Mesenchymal stem cell (in vitro differentiated cells and primary cell): ENCODE data around the gene CEBPG.

Experiments
- DNase-seq: peaks from one replicate; pipeline ENCODE4 v3.0.0-alpha.2; 2013
- H2AFZ ChIP-seq: one replicate; pipeline ENCODE4 v1.6.1; 2013; ENCODE audit warnings: low read depth, mild to moderate bottlenecking, control low read depth, inconsistent platforms, low read length, moderate library complexity
- H2AK5ac ChIP-seq: 2 replicates; pipeline ENCODE4 v1.6.1; 2013; ENCODE audit warnings: low read length, moderate library complexity, mild to moderate bottlenecking, inconsistent platforms; ENCODE audit not compliant: severe bottlenecking
- H2BK120ac ChIP-seq: one replicate; pipeline ENCODE4 v1.6.1; 2013; ENCODE audit warnings: low read depth, mild to moderate bottlenecking, inconsistent platforms, low read length, moderate library complexity
- H2BK12ac ChIP-seq, 2 experiments: one replicate each; pipeline ENCODE4 v1.6.1; 2013; ENCODE audit warnings: inconsistent platforms in 2 of 2, low read length in 2 of 2, mild to moderate bottlenecking in 2 of 2, moderate library complexity in 2 of 2, control low read depth in 1 of 2
- H2BK15ac ChIP-seq: one replicate; pipeline ENCODE4 v1.6.1; 2013; ENCODE audit warnings: mild to moderate bottlenecking, low read depth, inconsistent platforms; ENCODE audit not compliant: poor library complexity, severe bottlenecking
- H2BK5ac ChIP-seq: 2 replicates; pipeline ENCODE4 v1.6.1; 2013; ENCODE audit warnings: low read depth, mild to moderate bottlenecking, low read length, control low read depth, inconsistent platforms; ENCODE audit not compliant: poor library complexity, severe bottlenecking
- H3K14ac ChIP-seq, 2 experiments: one replicate each; pipeline ENCODE4 v1.6.1; 2013; ENCODE audit warnings: inconsistent platforms in 2 of 2, low read length in 2 of 2, control low read depth in 1 of 2, mild to moderate bottlenecking in 1 of 2, moderate library complexity in 1 of 2
- H3K18ac ChIP-seq, 2 experiments: one replicate each; pipeline ENCODE4 v1.6.1; 2013; ENCODE audit warnings: inconsistent platforms in 2 of 2, low read length in 2 of 2, control low read depth in 1 of 2, low read depth in 1 of 2, mild to moderate bottlenecking in 1 of 2
- H3K23ac ChIP-seq, 2 experiments: one replicate each; pipeline ENCODE4 v1.6.1; 2013; ENCODE audit warnings: inconsistent platforms in 2 of 2, low read length in 2 of 2, mild to moderate bottlenecking in 2 of 2, moderate library complexity in 2 of 2, control low read depth in 1 of 2
- H3K27ac ChIP-seq: 2 replicates; pipeline ENCODE4 v1.5.1; 2013; ENCODE audit warnings: mild to moderate bottlenecking, moderate library complexity, low read length, control low read depth, inconsistent platforms; ENCODE audit not compliant: poor library complexity, severe bottlenecking
- H3K27me3 ChIP-seq, 2 experiments: 2 replicates each; pipeline versions ENCODE4 v1.6.1 to v1.7.0; 2013; ENCODE audit warnings: low read length in 2 of 2, mild to moderate bottlenecking in 2 of 2, moderate library complexity in 2 of 2, control low read depth in 1 of 2, inconsistent platforms in 1 of 2; ENCODE audit not compliant: control insufficient read depth in 1 of 2, insufficient read depth in 1 of 2
- H3K36me3 ChIP-seq, 2 experiments: 2 replicates each; pipeline versions ENCODE4 v1.6.1 to v1.7.0; 2013; ENCODE audit warnings: low read length in 2 of 2, control low read depth in 1 of 2, inconsistent platforms in 1 of 2, low read depth in 1 of 2, mild to moderate bottlenecking in 1 of 2; ENCODE audit not compliant: insufficient read depth in 2 of 2, control insufficient read depth in 1 of 2
- H3K4ac ChIP-seq, 2 experiments: one replicate each; pipeline ENCODE4 v1.6.1; 2013; ENCODE audit warnings: inconsistent platforms in 2 of 2, low read length in 2 of 2, mild to moderate bottlenecking in 2 of 2, moderate library complexity in 2 of 2, control low read depth in 1 of 2, low read depth in 1 of 2
- H3K4me1 ChIP-seq: 2 replicates; pipeline ENCODE4 v1.6.1; 2013; ENCODE audit warnings: low read depth, low read length, control low read depth; ENCODE audit not compliant: control insufficient read depth, insufficient read depth
- H3K4me2 ChIP-seq: 2 replicates; pipeline ENCODE4 v1.6.1; 2013; ENCODE audit warnings: low read length, mild to moderate bottlenecking, inconsistent platforms; ENCODE audit not compliant: poor library complexity, severe bottlenecking
- H3K4me3 ChIP-seq, 2 experiments: 2 replicates each; pipeline versions ENCODE4 v1.5.1 to v1.7.0; 2013; ENCODE audit warnings: low read length in 2 of 2, mild to moderate bottlenecking in 2 of 2, control low read depth in 1 of 2, low read depth in 1 of 2; ENCODE audit not compliant: insufficient read depth in 1 of 2
- H3K79me1 ChIP-seq: replicated peaks from 2 replicates; pipeline ENCODE4 v1.6.1; 2013; ENCODE audit warnings: mild to moderate bottlenecking, control low read depth, low read length, inconsistent platforms; ENCODE audit not compliant: poor library complexity, severe bottlenecking
- H3K9ac ChIP-seq: 2 replicates; pipeline ENCODE4 v1.7.0; 2013; ENCODE audit warnings: mild to moderate bottlenecking, low read length, moderate library complexity
- H3K9me3 ChIP-seq: 2 replicates; pipeline ENCODE4 v1.7.0; 2013; ENCODE audit warnings: mild to moderate bottlenecking, low read length; ENCODE audit not compliant: control insufficient read depth
- H4K8ac ChIP-seq: one replicate; pipeline ENCODE4 v1.6.1; 2013; ENCODE audit warnings: inconsistent platforms, mild to moderate bottlenecking, low read length, moderate library complexity
- H4K91ac ChIP-seq: one replicate; pipeline ENCODE4 v1.6.1; 2013; ENCODE audit warnings: mild to moderate bottlenecking, low read length, inconsistent platforms
- WGBS: methylation state at CpG from one replicate; pipeline ENCODE4 v1.1.7; 2013; ENCODE audit warnings: mixed read lengths; 5-methylcytosine and 5-hydroxymethylcytosine counted together

Gene CEBPG

DNA sequence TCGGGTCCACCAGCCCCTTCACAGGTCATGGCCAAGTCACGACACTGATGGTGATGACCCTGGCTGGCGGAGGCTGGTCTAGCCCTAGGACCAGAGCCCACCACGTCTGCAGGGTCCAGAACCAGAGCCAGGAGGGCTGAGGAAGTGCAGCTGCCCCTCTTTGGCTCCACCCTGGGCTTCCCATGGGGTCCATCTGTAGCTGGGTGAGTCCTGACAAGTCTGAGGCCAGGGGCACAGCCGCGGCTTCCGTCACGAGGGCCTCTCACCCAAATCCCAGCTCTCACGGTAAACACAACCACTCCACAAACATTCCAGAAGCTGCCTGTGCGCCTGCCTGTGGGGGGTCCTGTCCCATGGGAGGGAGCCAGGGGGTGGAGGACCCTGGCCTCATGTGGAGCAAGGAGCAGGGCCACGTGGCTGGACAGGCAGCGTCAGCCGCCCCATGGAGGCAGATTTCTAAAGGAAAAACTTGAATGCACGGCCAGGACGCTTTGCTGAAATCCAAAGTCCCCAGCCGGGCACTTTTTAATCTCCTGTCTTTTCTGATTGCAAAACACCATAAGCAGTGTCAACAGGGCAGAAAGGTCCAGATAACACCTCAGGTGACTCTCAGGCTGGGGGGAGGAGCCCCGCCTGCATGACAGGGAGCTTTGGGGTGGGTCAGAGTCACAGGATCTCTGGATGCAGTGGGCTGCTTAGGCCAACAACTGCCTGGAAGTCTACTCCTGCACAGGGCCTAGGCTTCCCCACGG lies 29.9 kb downstream of the CEBPG start:
- Histone ChIP-seq H3K4me1 (peaks cover 8% of the 10 kb centered on the region), H2BK15ac (no peak overlapping the region), H3K4ac (no peak overlapping the region), H3K9me3 (no peaks in the 10 kb centered on the region), H3K9ac (no peak overlapping the region), H2BK5ac (no peak overlapping the region), H3K4me3 (no peak overlapping the region), H3K36me3 (peaks cover 0 to 13% of the 10 kb centered on the region in 2 experiments), H4K8ac (no peak overlapping the region), H2BK12ac (no peak overlapping the region), H2AFZ (no peak overlapping the region), H3K27me3 (no peaks in the 10 kb centered on the region), H2AK5ac (no peak overlapping the region), H4K91ac (no peak overlapping the region), H3K27ac (no peak overlapping the region), H3K4me2 (no peak overlapping the region), H3K14ac (no peak overlapping the region), H2BK120ac (no peak overlapping the region), H3K18ac (no peak overlapping the region), H3K79me1 (no peaks in the 10 kb centered on the region), H3K23ac (no peak overlapping the region)
- DNase-seq, result no peak
- WGBS, result 78% methylated on average over 18 of the region's 18 CpGs

DNA sequence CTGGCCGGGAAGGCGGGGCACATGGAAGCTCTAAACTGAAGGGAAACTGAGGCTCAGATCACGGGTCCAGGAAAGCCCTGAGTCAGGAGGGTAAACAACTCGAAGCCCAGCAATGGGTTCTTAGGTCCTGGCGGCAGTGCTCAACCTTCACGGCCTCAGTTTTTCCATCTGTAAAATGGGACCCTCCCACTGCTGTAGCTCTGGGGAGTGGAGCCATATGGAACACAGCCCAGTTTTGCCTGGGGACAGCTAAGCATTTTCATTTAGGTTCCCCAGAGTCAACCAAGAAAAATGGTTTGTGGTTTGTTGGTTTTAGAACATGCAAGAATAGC lies 30.4 kb downstream of the CEBPG start:
- Histone ChIP-seq H3K23ac (no peak overlapping the region), H2AK5ac (no peak overlapping the region), H3K9ac (peak overlapping the region; percentile 24), H3K27me3 (no peaks in the 10 kb centered on the region), H2BK5ac (no peak overlapping the region), H3K4ac (no peak overlapping the region), H3K9me3 (no peaks in the 10 kb centered on the region), H3K79me1 (no peaks in the 10 kb centered on the region), H2BK15ac (no peak overlapping the region), H2BK120ac (no peak overlapping the region), H3K14ac (no peak overlapping the region), H4K91ac (no peak overlapping the region), H3K36me3 (peaks cover 0 to 13% of the 10 kb centered on the region in 2 experiments), H3K18ac (no peak overlapping the region), H3K4me3 (no peak overlapping the region), H2BK12ac (no peak overlapping the region), H3K4me2 (no peak overlapping the region), H3K4me1 (peaks cover 8% of the 10 kb centered on the region), H2AFZ (no peak overlapping the region), H4K8ac (no peak overlapping the region), H3K27ac (no peak overlapping the region)
- 88% methylated on average over 6 of the region's 6 CpGs for WGBS
- DNase-seq, result no peak

DNA sequence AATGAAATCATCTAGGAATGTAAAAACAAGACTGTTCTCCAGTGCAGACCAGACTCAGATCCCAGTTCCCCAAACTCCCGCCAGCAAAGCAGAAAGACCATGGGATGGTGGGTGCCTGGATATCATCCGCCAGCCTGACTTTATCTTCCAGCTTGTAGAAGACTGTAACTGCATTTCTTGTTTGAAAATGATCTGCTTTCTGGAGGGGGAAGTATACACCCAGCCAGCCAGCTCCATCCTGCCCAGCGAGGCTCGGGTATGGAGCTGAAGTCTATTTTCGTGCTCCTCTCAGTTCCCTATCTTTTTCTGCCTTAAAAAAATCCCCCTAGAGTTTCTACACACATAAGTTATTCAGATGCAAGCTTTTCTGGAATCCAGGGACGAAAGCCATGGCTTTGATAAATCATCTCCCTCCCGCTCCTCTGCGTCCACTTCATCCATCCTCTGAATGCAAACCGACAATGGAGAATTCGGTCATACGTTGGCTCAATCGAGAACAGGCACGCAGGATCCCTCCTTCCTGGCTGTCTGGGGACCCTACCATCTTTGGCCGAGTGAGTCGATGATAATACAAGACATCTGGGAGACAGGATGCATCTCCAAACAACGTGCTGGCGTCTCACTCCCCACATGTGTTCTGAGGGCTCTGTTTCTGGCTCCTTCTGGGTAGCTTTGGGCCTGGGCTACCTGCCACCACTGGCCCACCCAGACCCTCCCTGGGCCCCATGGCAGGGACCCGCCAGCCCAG lies 31.2 kb downstream of the CEBPG start:
- Histone ChIP-seq H2BK15ac (no peak overlapping the region), H4K8ac (no peak overlapping the region), H3K36me3 (peaks cover 0 to 15% of the 10 kb centered on the region in 2 experiments), H3K4me3 (no peak overlapping the region), H3K27ac (no peak overlapping the region), H3K4me2 (no peak overlapping the region), H2BK5ac (no peak overlapping the region), H3K9me3 (no peaks in the 10 kb centered on the region), H3K9ac (peak overlapping the region; percentile 24), H3K79me1 (no peaks in the 10 kb centered on the region), H2BK120ac (no peak overlapping the region), H2BK12ac (no peak overlapping the region), H3K4ac (no peak overlapping the region), H2AK5ac (no peak overlapping the region), H3K27me3 (no peaks in the 10 kb centered on the region), H4K91ac (no peak overlapping the region), H3K14ac (no peak overlapping the region), H3K23ac (no peak overlapping the region), H2AFZ (no peak overlapping the region), H3K18ac (no peak overlapping the region), H3K4me1 (peaks cover 8% of the 10 kb centered on the region)
- no peak for DNase-seq
- WGBS, result 92% methylated on average over 18 of the region's 18 CpGs

DNA sequence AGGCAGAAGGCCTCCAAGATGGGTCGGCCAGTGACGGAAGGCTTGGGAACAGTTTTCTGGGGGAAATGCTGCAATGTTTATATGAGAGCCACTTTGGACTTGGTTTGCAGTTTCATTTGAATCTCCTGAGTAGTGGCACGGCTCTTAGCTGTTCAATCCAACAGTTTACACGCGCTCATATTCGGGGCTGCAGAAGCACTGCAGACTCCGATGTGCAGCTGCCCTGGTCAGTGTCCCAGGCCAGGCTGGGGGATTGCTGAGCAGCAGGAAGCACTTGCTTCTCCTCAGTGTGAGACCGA lies 31.7 kb downstream of the CEBPG start:
- H3K9ac ChIP-seq, result peak overlapping the region; percentile 3
- no peak overlapping the region for H2AFZ ChIP-seq
- H2BK120ac ChIP-seq, result no peak overlapping the region
- H3K4me3 ChIP-seq, result no peak overlapping the region
- peaks cover 0 to 21% of the 10 kb centered on the region in 2 experiments for H3K36me3 ChIP-seq
- DNase-seq, result no peak
- no peak overlapping the region for H2BK12ac ChIP-seq
- no peak overlapping the region for H4K91ac ChIP-seq
- H2BK15ac ChIP-seq, result no peak overlapping the region
- 98% methylated on average over 8 of the region's 8 CpGs for WGBS
- H3K23ac ChIP-seq, result no peak overlapping the region
- H4K8ac ChIP-seq, result no peak overlapping the region
- no peaks in the 10 kb centered on the region for H3K27me3 ChIP-seq
- no peak overlapping the region for H3K4ac ChIP-seq
- H2BK5ac ChIP-seq, result no peak overlapping the region
- H2AK5ac ChIP-seq, result no peak overlapping the region
- no peak overlapping the region for H3K14ac ChIP-seq
- no peak overlapping the region for H3K27ac ChIP-seq
- peaks cover 8% of the 10 kb centered on the region for H3K4me1 ChIP-seq
- H3K18ac ChIP-seq, result no peak overlapping the region
- H3K79me1 ChIP-seq, result no peaks in the 10 kb centered on the region
- H3K4me2 ChIP-seq, result no peak overlapping the region
- H3K9me3 ChIP-seq, result no peaks in the 10 kb centered on the region
